Endodermal cell (in vitro differentiated cells): ENCODE results near the gene ZCCHC9. TPM values are rescaled to one million over a fixed set of nuclear protein-coding genes. Genes with fewer than 3 reads are reported as not detected.

Source experiments
- DNase-seq: peaks from one replicate; pipeline ENCODE4 v3.0.0-alpha.2; 2017
- H3K27ac ChIP-seq: 2 replicates; pipeline ENCODE4 v1.5.1; 2013; ENCODE audit warnings: mild to moderate bottlenecking, low read depth, low read length, moderate library complexity
- H3K27me3 ChIP-seq: 2 replicates; pipeline ENCODE4 v1.6.1; 2013; ENCODE audit warnings: mild to moderate bottlenecking, low read length, moderate library complexity; ENCODE audit not compliant: insufficient read depth, control insufficient read depth, poor library complexity, severe bottlenecking
- H3K36me3 ChIP-seq: 2 replicates; pipeline ENCODE4 v1.7.0; 2013; ENCODE audit warnings: mild to moderate bottlenecking, low read length, moderate library complexity; ENCODE audit not compliant: control insufficient read depth, insufficient read depth
- H3K4me1 ChIP-seq: one replicate; pipeline ENCODE4 v1.7.0; 2013; ENCODE audit warnings: low read length; ENCODE audit not compliant: control insufficient read depth, insufficient read depth
- H3K4me3 ChIP-seq: 2 replicates; pipeline ENCODE4 v1.5.1; 2013; ENCODE audit warnings: mild to moderate bottlenecking, low read length, moderate library complexity
- H3K9ac ChIP-seq: 2 replicates; pipeline ENCODE4 v1.6.1; 2013; ENCODE audit warnings: mild to moderate bottlenecking, low read length, moderate library complexity; ENCODE audit not compliant: poor library complexity, severe bottlenecking; ENCODE audit errors: extremely low read depth
- H3K9me3 ChIP-seq: 2 replicates; pipeline ENCODE4 v1.6.1; 2013; ENCODE audit warnings: mild to moderate bottlenecking, low read length, moderate library complexity; ENCODE audit not compliant: control insufficient read depth
- H3K27ac Mint-ChIP-seq: 2 replicates; pipeline ENCODE4 v1.8.0; 2020; ENCODE audit warnings: mixed read lengths
- H3K27me3 Mint-ChIP-seq: 2 replicates; pipeline ENCODE4 v1.8.0; 2021; ENCODE audit warnings: mild to moderate bottlenecking, mixed read lengths; ENCODE audit not compliant: insufficient read depth
- H3K36me3 Mint-ChIP-seq: 2 replicates; pipeline ENCODE4 v1.8.0; 2020; ENCODE audit warnings: low read depth, mixed read lengths
- H3K4me1 Mint-ChIP-seq: 2 replicates; pipeline ENCODE4 v1.8.0; 2020; ENCODE audit warnings: mixed read lengths
- H3K4me3 Mint-ChIP-seq: 2 replicates; pipeline ENCODE4 v1.8.0; 2020; ENCODE audit warnings: mild to moderate bottlenecking, moderate library complexity, mixed read lengths
- H3K9me3 Mint-ChIP-seq: 2 replicates; pipeline ENCODE4 v1.8.0; 2020; ENCODE audit warnings: mild to moderate bottlenecking, mixed read lengths
- CTCF ChIP-seq: fragments of 200-600 bp; sonication (generic); conservative IDR thresholded peaks from 2 replicates; pipeline ENCODE4 v1.5.0; 2021; ENCODE audit warnings: antibody characterized with exemption, mild to moderate bottlenecking
- WGBS, 2 experiments: methylation state at CpG; one replicate each; pipeline versions ENCODE4 v1.1.5 to v1.1.7; 2013; ENCODE audit warnings: missing lambda C conversion rate in 2 of 2, mixed read lengths in 1 of 2; ENCODE audit not compliant: insufficient coverage in 1 of 2, insufficient read length in 1 of 2; 5-methylcytosine and 5-hydroxymethylcytosine counted together
- total RNA-seq, 2 donors: library from RNA; stranded (reverse); fragmentation: NEBNext Ultra II Directional in 1 of 2; extraction: Animal tissue kit (Norgen Biotek cat#: 25700) in 1 of 2; gene quantifications; 2 replicates in 1 of 2; 3 replicates in 1 of 2; pipeline ENCODE4 v1.2.1, GENCODE V29; 2021

The ZCCHC9 gene
- total RNA-seq, 2 donors from 2014 or later, result 40.1 to 40.8 TPM

GRCh38 chr5:81355291-81356251 is 54.2 kb downstream of the ZCCHC9 start:
- Mint-ChIP-seq H3K4me1 (peaks cover 9% of the 10 kb centered on the region), H3K36me3 (no peaks in the 10 kb centered on the region), H3K4me3 (no peak overlapping the region), H3K9me3 (no peaks in the 10 kb centered on the region), H3K27ac (no peak overlapping the region), H3K27me3 (no peaks in the 10 kb centered on the region)
- no peak for TF ChIP-seq CTCF
- Histone ChIP-seq H3K36me3 (no peaks in the 10 kb centered on the region), H3K9me3 (no peaks in the 10 kb centered on the region), H3K4me3 (no peak overlapping the region), H3K9ac (no peak overlapping the region), H3K27me3 (no peaks in the 10 kb centered on the region), H3K4me1 (no peaks in the 10 kb centered on the region), H3K27ac (no peak overlapping the region)
- 93 to 94% methylated on average over 6 to 10 of the region's 11 CpGs for WGBS, 2 experiments
- no peak for DNase-seq

GRCh38 chr5:81359108-81359507 is 57.7 kb downstream of the ZCCHC9 start:
- peak; percentile 70 for DNase-seq
- H3K4me1 ChIP-seq, result no peaks in the 10 kb centered on the region
- Mint-ChIP-seq H3K4me1 (peaks cover 6% of the 10 kb centered on the region), H3K27ac (no peak overlapping the region), H3K36me3 (no peaks in the 10 kb centered on the region), H3K27me3 (peaks cover 1% of the 10 kb centered on the region), H3K9me3 (no peaks in the 10 kb centered on the region), H3K4me3 (no peak overlapping the region)
- WGBS, 2 experiments, result 45 to 52% methylated on average over 3 to 5 of the region's 5 CpGs
- H3K27ac ChIP-seq, result no peak overlapping the region
- H3K4me3 ChIP-seq, result no peak overlapping the region
- no peaks in the 10 kb centered on the region for H3K36me3 ChIP-seq
- no peak overlapping the region for H3K9ac ChIP-seq
- no peaks in the 10 kb centered on the region for H3K27me3 ChIP-seq
- TF ChIP-seq CTCF, result no peak
- no peaks in the 10 kb centered on the region for H3K9me3 ChIP-seq

- H3K36me3 ChIP-seq, result no peaks in the 10 kb centered on the region
- H3K4me3 Mint-ChIP-seq, result no peak overlapping the region
- WGBS, 2 experiments, result 100% methylated on average over 1 of the region's 2 CpGs
Observed at GRCh38 chr5:81359881-81360280, 58.5 kb downstream of the ZCCHC9 start.

More at GRCh38 chr5:81359881-81360280, 58.5 kb downstream of the ZCCHC9 start:
- Histone ChIP-seq H3K4me1 (no peaks in the 10 kb centered on the region), H3K9me3 (no peaks in the 10 kb centered on the region), H3K4me3 (no peak overlapping the region), H3K27ac (no peak overlapping the region), H3K9ac (no peak overlapping the region), H3K27me3 (no peaks in the 10 kb centered on the region)
- Mint-ChIP-seq H3K9me3 (no peaks in the 10 kb centered on the region), H3K27ac (no peak overlapping the region), H3K27me3 (peaks cover 1% of the 10 kb centered on the region), H3K4me1 (peaks cover 6% of the 10 kb centered on the region), H3K36me3 (no peaks in the 10 kb centered on the region)
- TF ChIP-seq CTCF, result no peak
- DNase-seq, result no peak
